B cell (primary cell): ENCODE measurements around the gene IL1RAPL1.

Experiments
- CTCF ChIP-seq: fragments of 200-600 bp; IDR thresholded peaks from one replicate; pipeline ENCODE4 v1.8.0; 2022; ENCODE audit warnings: antibody characterized with exemption, mild to moderate bottlenecking
- EZH2 ChIP-seq: IDR thresholded peaks from 2 replicates; pipeline ENCODE4 v1.6.1; 2012; ENCODE audit warnings: borderline replicate concordance, low read depth, mild to moderate bottlenecking, moderate library complexity, low read length; ENCODE audit not compliant: insufficient read depth, poor library complexity, severe bottlenecking

- TF ChIP-seq CTCF (no peak), EZH2 (no peak)
Measured at GRCh38 chrX:29653721-29654120, 1066.5 kb downstream of the IL1RAPL1 start.
